BLaER1 (cell line): ENCODE measurements around the gene IFFO2.

Experiments used
- H3K27ac ChIP-seq: shearing (Covaris generic); formaldehyde crosslinking; 2 replicates; pipeline ENCODE4 v1.8.1; 2022
- H3K27me3 ChIP-seq: shearing (Covaris generic); formaldehyde crosslinking; 2 replicates; pipeline ENCODE4 v1.8.1; 2022
- H3K36me3 ChIP-seq: shearing (Covaris generic); formaldehyde crosslinking; 2 replicates; pipeline ENCODE4 v1.8.1; 2022
- H3K4me1 ChIP-seq: shearing (Covaris generic); formaldehyde crosslinking; 2 replicates; pipeline ENCODE4 v1.8.1; 2022
- H3K4me2 ChIP-seq: shearing (Covaris generic); formaldehyde crosslinking; 2 replicates; pipeline ENCODE4 v1.8.1; 2022
- H3K4me3 ChIP-seq: shearing (Covaris generic); formaldehyde crosslinking; 2 replicates; pipeline ENCODE4 v1.8.1; 2022
- H3K9ac ChIP-seq: shearing (Covaris generic); formaldehyde crosslinking; 2 replicates; pipeline ENCODE4 v1.8.1; 2022
- H3K9me3 ChIP-seq: shearing (Covaris generic); formaldehyde crosslinking; 2 replicates; pipeline ENCODE4 v1.8.1; 2022
- H4K20me1 ChIP-seq: shearing (Covaris generic); formaldehyde crosslinking; 2 replicates; pipeline ENCODE4 v1.8.1; 2022
- Cebpa-rat ChIP-seq: shearing (Covaris generic); IDR thresholded peaks from 2 replicates; pipeline ENCODE4 v1.8.1; 2022

Gene IFFO2

DNA sequence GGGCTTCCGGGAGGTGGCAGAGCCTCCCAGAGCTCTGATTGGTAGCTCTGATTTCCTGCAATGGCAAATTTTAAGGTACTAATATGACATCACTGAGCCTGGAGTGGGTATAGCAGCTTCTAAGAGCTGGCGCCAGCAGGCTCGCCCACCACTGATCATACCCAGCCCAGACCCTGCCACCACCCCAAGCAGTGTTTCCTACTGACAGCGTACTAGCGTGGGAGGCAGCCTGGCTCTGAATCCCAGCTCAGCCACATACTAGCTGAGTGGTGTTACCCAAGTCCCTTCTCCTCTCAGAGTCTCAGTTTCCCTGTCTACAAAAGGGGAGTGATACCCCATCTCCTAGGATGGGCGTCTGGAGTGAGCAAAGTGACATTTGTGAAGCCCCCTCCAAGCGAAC is 41.1 kb downstream of the IFFO2 start:
- H3K27me3 ChIP-seq = no peaks in the 10 kb centered on the region
- H4K20me1 ChIP-seq = 0 out of 2 replicates have a peak, but pooled peaks cover 15% of the 10 kb centered on the region
- H3K9ac ChIP-seq = no peak overlapping the region
- peaks cover 2% of the 10 kb centered on the region for H3K9me3 ChIP-seq
- no peak overlapping the region for H3K4me3 ChIP-seq
- H3K4me1 ChIP-seq = peaks cover 39% of the 10 kb centered on the region
- peaks cover 74% of the 10 kb centered on the region for H3K36me3 ChIP-seq
- no peak for TF ChIP-seq Cebpa-rat
- H3K27ac ChIP-seq = 0 out of 2 replicates have a peak overlapping the region, but pooled peaks have one; percentile 2
- H3K4me2 ChIP-seq = no peak overlapping the region

DNA sequence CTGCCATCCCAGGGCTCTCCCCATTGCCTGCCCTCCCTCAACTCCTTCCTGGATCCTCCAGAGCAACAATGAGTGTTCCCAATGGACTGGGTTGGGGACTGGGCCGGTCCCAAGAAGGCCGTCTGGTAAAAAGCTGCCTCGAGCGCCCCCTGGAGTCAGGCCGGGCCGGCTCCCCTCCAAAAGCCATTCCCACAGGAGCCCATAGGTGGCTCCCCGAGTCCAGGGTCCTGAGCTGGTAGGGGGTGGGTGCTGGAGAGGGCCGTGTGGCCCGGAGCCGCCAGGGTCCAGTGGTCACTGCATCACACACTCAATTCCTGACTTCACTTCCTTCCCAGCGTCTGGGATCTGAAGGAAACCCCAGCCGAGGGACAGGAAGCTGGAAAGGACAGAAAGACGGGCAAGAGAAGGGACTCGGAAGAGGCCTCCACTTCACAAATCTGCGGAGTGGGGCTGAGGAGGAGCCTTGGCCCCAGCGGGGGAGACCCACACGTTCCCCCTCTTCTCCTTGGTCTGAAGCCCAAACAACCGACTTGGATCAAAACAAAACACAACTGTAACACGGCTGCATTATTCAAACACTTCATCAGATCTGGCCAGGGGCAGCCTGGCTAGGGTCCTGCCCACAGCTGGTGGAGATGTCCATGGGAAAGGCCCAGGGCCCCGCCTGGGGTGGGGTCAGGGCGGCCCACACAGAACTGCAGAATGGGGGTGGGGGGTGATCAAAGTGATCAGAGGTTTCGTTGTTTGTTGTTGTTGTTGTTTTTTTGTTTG is 43.2 kb downstream of the IFFO2 start:
- H3K36me3 ChIP-seq = peaks cover 70% of the 10 kb centered on the region
- H3K4me2 ChIP-seq = peak overlapping the region; percentile 34
- no peak for TF ChIP-seq Cebpa-rat
- no peaks in the 10 kb centered on the region for H3K27me3 ChIP-seq
- H3K9ac ChIP-seq = peak overlapping the region; percentile 48; the same call in 1 of the 2 replicates
- H3K4me3 ChIP-seq = no peak overlapping the region
- H4K20me1 ChIP-seq = 0 out of 2 replicates have a peak, but pooled peaks cover 15% of the 10 kb centered on the region
- H3K4me1 ChIP-seq = peaks cover 60% of the 10 kb centered on the region
- H3K9me3 ChIP-seq = peaks cover 13% of the 10 kb centered on the region
- peak overlapping the region; percentile 67 for H3K27ac ChIP-seq

DNA sequence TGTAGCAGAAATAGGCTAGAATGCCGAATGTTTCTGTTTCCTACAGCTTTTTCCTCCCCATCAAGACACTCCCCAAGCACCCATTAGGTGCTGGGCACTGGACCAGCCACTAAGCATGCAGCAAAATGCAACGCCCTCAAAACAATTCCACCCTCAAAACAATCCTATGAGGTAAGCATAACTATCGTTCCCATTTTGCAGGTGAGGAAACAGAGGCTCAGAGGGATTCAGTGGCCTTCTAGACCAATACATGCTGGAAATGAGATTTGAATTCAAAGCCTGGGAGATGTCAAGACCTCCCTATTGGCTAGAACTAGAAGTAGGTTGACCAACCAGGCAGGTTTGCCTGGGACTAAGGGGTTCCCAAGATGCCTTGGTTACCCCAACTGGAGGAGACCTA is 43.9 kb downstream of the IFFO2 start:
- H3K9ac ChIP-seq = no peak overlapping the region
- no peak overlapping the region for H3K4me3 ChIP-seq
- peaks cover 63% of the 10 kb centered on the region for H3K36me3 ChIP-seq
- peaks cover 13% of the 10 kb centered on the region for H3K9me3 ChIP-seq
- no peak for TF ChIP-seq Cebpa-rat
- H3K27me3 ChIP-seq = no peaks in the 10 kb centered on the region
- peak overlapping the region; percentile 34 for H3K4me2 ChIP-seq
- H3K27ac ChIP-seq = peak overlapping the region; percentile 67; the same call in 1 of the 2 replicates
- H3K4me1 ChIP-seq = peaks cover 65% of the 10 kb centered on the region
- H4K20me1 ChIP-seq = 0 out of 2 replicates have a peak, but pooled peaks cover 8% of the 10 kb centered on the region

DNA sequence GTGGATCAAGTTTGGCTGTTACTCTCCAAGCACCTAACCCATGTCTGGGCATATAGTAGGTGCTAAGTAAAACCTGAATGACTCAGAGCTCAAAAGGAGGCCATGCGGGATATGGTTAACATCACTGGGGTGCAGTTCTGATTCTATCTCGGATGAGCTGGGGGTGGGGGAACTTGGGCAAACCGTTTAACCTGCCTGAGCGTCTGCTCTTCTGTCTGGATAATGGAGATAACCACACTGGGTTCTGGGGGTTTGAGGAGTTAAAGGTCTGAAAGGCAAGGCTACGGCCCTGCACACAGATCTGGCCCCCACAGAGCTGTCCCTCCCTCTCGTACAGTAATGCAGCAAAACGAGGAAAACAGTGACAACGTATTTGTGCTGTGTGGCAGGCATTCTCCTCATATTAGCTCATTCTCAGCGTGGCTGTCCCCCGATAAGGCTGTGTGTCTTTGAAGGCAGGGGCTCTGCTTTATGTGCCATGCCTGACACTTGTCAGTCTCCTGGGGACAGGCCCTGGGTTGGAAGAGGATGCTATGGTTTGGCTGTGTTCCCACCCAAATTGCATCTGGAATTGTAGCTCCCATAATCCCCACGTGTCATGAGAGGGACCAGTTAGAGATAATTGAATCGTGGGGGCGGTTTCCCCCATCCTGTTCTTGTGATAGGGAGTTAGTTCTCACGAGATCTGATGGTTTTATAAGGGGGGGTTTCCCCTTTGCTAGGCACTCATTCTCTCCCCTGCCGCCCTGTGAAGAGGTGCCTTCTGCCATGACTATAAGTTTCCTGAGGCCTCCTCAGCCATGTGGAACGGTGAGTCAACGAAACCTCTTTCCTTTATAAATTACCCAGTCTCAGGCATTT is 47.3 kb downstream of the IFFO2 start:
- peaks cover 13% of the 10 kb centered on the region for H3K9me3 ChIP-seq
- no peak for TF ChIP-seq Cebpa-rat
- peaks cover 89% of the 10 kb centered on the region for H3K4me1 ChIP-seq
- H3K9ac ChIP-seq = peak overlapping the region; percentile 87
- peaks cover 35% of the 10 kb centered on the region for H3K36me3 ChIP-seq
- no peaks in the 10 kb centered on the region for H4K20me1 ChIP-seq
- H3K27me3 ChIP-seq = no peaks in the 10 kb centered on the region
- peak overlapping the region; percentile 98 for H3K27ac ChIP-seq
- peak overlapping the region; percentile 59 for H3K4me3 ChIP-seq
- H3K4me2 ChIP-seq = peak overlapping the region; percentile 99

DNA sequence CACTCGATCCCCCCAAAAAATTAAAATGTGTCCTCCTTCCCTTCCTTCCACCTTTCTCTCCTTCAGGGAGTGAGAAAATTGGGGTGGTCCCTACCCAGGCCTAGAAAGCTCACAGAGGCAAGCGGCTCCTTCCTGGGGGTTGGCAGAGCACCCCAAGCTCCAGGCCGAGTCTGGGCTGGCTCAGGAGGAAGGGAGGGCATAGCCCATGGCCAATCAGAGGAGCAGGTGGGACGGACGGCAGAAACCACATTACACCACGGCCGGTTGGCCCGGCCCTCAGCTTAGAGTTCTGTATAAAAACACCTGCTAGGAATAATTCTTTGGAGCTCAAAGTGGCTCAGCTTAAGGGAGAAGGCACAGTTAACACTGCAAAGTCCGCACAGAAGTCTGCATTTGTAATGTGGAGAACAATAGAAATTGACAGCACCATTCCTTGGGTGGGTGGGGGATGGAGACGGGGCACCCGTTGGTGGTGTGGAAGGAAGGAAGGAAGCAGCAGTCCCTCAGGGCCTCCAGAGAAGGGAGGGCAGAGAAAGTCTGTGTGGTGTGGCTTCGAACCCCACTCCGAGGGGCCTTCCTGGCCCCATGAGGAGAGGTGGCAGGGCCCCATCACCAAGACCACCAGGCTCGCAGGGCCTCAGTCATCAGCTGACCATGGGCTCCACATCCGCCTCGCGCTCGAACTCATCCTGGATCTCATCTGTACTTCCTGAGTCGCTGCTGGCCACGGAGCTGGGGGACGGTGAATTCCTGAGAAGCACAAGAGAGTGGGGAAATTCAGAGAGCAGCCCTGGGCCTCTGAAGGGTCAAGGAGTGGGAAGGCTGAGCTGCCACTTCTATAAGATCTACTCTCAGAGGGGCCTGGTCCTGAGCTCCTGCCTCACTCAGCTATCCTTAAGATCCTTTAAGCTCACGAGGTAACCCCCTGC is 48.3 kb downstream of the IFFO2 start:
- no peaks in the 10 kb centered on the region for H3K27me3 ChIP-seq
- H3K4me1 ChIP-seq = peaks cover 89% of the 10 kb centered on the region
- H3K9ac ChIP-seq = peak overlapping the region; percentile 87
- H3K4me2 ChIP-seq = peak overlapping the region; percentile 99
- H3K36me3 ChIP-seq = peaks cover 35% of the 10 kb centered on the region
- H3K9me3 ChIP-seq = peaks cover 13% of the 10 kb centered on the region
- peak overlapping the region; percentile 98 for H3K27ac ChIP-seq
- no peaks in the 10 kb centered on the region for H4K20me1 ChIP-seq
- peak overlapping the region; percentile 59 for H3K4me3 ChIP-seq
- no peak for TF ChIP-seq Cebpa-rat

DNA sequence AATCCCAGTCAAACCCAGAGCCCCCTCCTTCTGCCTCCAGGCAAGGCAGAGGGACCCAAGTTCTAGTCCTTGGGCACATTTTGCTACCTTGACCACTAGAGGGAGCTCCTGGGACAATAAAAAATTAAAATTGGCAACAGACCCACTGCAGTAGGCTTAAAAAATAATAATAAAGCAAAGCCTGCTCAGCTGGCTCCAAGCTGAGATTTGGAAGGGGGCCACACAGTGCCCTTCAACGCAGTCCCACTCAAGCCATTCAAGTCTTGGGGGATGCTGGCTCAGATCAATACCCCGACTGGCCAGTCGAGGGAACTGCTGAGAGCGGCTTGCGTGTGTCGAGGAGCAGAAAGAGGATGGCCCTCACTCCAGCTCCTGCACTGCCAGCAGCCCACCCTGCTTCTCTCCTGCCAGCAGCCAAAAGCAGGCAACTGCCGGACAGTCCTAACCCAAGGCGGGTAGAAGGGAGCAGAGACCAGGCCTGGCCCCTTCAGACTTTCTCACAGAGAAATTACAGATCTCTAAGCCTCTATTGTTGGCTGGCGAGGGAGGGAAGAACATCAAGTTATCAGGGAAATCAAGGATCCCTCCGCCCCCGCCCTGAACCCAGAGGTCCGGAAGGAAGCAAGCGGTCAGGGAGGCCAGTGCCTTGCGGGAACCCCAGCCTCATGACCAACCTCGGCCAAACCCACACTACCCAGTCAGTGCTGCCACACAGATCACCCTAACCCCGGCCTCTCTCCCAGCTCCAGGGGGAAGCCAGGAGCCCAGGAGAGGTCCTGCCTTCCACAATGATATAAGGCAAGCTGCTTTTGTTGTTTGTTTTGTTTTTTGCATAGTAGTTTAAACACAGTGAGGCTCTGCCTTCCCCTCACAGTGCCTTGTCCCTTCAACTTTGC is 49.2 kb downstream of the IFFO2 start:
- H3K4me1 ChIP-seq = peaks cover 84% of the 10 kb centered on the region
- H3K27ac ChIP-seq = peak overlapping the region; percentile 98
- H3K9ac ChIP-seq = peak overlapping the region; percentile 87
- no peak for TF ChIP-seq Cebpa-rat
- H3K36me3 ChIP-seq = peaks cover 28% of the 10 kb centered on the region
- no peaks in the 10 kb centered on the region for H4K20me1 ChIP-seq
- peaks cover 13% of the 10 kb centered on the region for H3K9me3 ChIP-seq
- H3K4me2 ChIP-seq = peak overlapping the region; percentile 99
- H3K4me3 ChIP-seq = peak overlapping the region; percentile 59
- no peaks in the 10 kb centered on the region for H3K27me3 ChIP-seq

DNA sequence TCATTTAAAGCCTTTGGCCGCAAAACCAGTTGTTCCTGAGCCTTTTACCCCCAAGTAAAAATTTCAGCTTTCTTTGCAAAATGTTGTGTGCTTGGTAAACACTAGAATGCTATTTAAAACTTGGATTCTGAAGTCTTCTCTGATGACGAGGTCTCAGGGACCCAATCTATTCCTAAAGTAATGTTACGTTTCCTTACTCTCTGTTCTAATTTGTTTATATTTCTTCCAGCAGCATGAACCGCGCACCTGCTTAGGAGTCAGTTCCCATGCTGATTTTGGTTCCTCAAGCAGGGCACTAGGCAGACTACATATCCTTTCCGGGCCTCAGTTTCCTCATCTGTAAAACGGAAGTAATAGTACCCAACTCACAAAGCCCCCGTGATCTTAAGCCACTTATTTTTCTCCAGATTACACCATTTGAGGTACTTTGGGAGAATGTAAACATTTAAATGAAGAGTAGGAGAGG is 53.2 kb downstream of the IFFO2 start:
- no peak for TF ChIP-seq Cebpa-rat
- peak overlapping the region; percentile 95 for H3K4me3 ChIP-seq
- peak overlapping the region; percentile 99 for H3K27ac ChIP-seq
- H3K4me1 ChIP-seq = peaks cover 87% of the 10 kb centered on the region
- peaks cover 5% of the 10 kb centered on the region; the same call in 1 of the 2 replicates for H3K36me3 ChIP-seq
- peak overlapping the region; percentile 99 for H3K4me2 ChIP-seq
- H3K27me3 ChIP-seq = no peaks in the 10 kb centered on the region
- H4K20me1 ChIP-seq = peaks cover 19% of the 10 kb centered on the region; the same call in 1 of the 2 replicates
- H3K9me3 ChIP-seq = no peaks in the 10 kb centered on the region
- peak overlapping the region; percentile 97 for H3K9ac ChIP-seq
